Sigmoid colon (tissue), 4 donors: Measurements from ENCODE around the gene WDR90.

ENCODE experiments used
- CTCF ChIP-seq, 4 experiments: fragments of 450-650 bp in 3 of 4; fragments of 200-600 bp in 1 of 4; IDR thresholded peaks; one replicate each; pipeline ENCODE4 v1.5.1; 2016 to 2019; ENCODE audit warnings: antibody characterized with exemption in 4 of 4, mild to moderate bottlenecking in 3 of 4, moderate library complexity in 2 of 4
- POLR2A ChIP-seq, 2 donors: fragments of 450-650 bp; IDR thresholded peaks; one replicate each; pipeline ENCODE4 v1.6.1; 2016; ENCODE audit warnings: antibody characterized with exemption in 2 of 2, mild to moderate bottlenecking in 2 of 2, moderate library complexity in 2 of 2
- POLR2AphosphoS5 ChIP-seq, 4 donors: sonication (generic); formaldehyde crosslinking; IDR thresholded peaks; one replicate each; pipeline ENCODE4 v1.6.1; 2017; ENCODE audit warnings: antibody characterized with exemption in 4 of 4

DNA sequence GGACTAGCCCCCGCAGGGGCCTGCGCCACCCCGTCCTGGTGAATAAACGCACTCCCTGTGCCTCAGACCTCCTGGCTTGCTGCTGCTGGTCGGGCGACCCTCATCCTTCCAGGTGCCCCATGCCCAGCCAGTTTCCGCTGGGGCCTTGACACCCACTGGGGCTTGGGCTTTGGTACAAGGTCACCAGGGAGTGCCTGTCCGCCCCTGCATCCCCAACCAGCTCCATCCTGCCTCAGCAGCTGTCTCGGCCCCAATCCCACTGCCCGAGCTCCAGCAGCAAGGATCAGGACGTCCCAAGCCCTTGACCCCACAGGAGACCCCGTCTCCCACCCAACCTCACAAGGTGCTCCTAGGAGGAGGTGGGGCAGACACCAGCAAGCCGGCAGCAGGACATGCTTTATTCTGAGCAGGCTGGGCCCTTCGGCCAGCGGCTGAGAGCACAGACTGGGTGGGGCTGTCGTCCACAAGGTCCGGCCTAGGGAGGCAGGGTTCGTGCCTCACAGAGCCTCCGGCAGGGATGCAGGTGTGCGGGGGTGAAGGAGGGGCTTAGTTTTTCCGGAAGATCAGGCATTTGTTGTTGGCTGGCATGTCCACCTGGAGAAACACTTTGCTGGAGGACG is 15.0 kb upstream of the WDR90 start:
- TF ChIP-seq CTCF (IDR thresholded peaks at IDR 0.05) (no peak), POLR2AphosphoS5 (IDR thresholded peaks at IDR 0.05) (no peak), POLR2A (IDR thresholded peaks at IDR 0.05) (no peak)
